WTC11 (cell line): ENCODE results near the gene PAPLN. TPM values are rescaled to one million over a fixed set of nuclear protein-coding genes. Genes with fewer than 3 reads are reported as not detected.

Experiments
- ATAC-seq: fragments of 200-7000 bp; cut with Tn5 transposase; 2 replicates; pipeline ENCODE4 v1.10.0; 2021; ENCODE audit warnings: mild to moderate bottlenecking, moderate library complexity
- CTCF ChIA-PET: fragments of 300-600 bp; sonication (Branson Sonifier 250); formaldehyde crosslinking; loops from one replicate; lab custom pipeline; 2021; ENCODE audit warnings: antibody characterized with exemption; lab: Charles Lee
- POLR2A ChIA-PET: fragments of 350-600 bp; sonication (Branson Sonifier 250); formaldehyde crosslinking; loops from one replicate; lab custom pipeline; 2021; ENCODE audit warnings: antibody characterized with exemption; lab: Charles Lee
- DNase-seq: peaks from one replicate; pipeline ENCODE4 v3.0.0; 2021; ENCODE audit warnings: low spot score
- H3K27ac Mint-ChIP-seq: 2 replicates; pipeline ENCODE4 v1.8.0; 2021; ENCODE audit warnings: mixed read lengths
- H3K27me3 Mint-ChIP-seq: 2 replicates; pipeline ENCODE4 v1.8.0; 2021; ENCODE audit warnings: low read depth, mild to moderate bottlenecking, moderate library complexity, mixed read lengths
- H3K36me3 Mint-ChIP-seq: 2 replicates; pipeline ENCODE4 v1.8.0; 2021; ENCODE audit warnings: mixed read lengths
- H3K4me1 Mint-ChIP-seq: 2 replicates; pipeline ENCODE4 v1.8.0; 2022; ENCODE audit warnings: mixed read lengths
- H3K4me3 Mint-ChIP-seq: 2 replicates; pipeline ENCODE4 v1.8.0; 2021; ENCODE audit warnings: mild to moderate bottlenecking, moderate library complexity, mixed read lengths
- H3K9me3 Mint-ChIP-seq: 2 replicates; pipeline ENCODE4 v1.8.0; 2021; ENCODE audit warnings: mixed read lengths
- CREM ChIP-seq: sonication (generic); formaldehyde crosslinking; IDR thresholded peaks from 2 replicates; pipeline ENCODE4 v1.8.1; 2022; ENCODE audit warnings: mild to moderate bottlenecking, missing genetic modification reagents, moderate library complexity
- E2F4 ChIP-seq: sonication (generic); formaldehyde crosslinking; IDR thresholded peaks from 2 replicates; pipeline ENCODE4 v1.8.1; 2022; ENCODE audit warnings: low read depth, mild to moderate bottlenecking, moderate library complexity, missing genetic modification reagents, borderline replicate concordance
- FOXP4 ChIP-seq: sonication (generic); formaldehyde crosslinking; IDR thresholded peaks from 2 replicates; pipeline ENCODE4 v1.8.0; 2022; ENCODE audit warnings: mild to moderate bottlenecking, missing genetic modification reagents
- GABPB1 ChIP-seq: sonication (generic); formaldehyde crosslinking; IDR thresholded peaks from 2 replicates; pipeline ENCODE4 v1.8.1; 2023; ENCODE audit warnings: mild to moderate bottlenecking, missing genetic modification reagents
- GRHL2 ChIP-seq: fragments of 250-450 bp; sonication (Bioruptor Pico); IDR thresholded peaks from 2 replicates; pipeline ENCODE4 v1.8.0; 2022; ENCODE audit warnings: mild to moderate bottlenecking, moderate library complexity; ENCODE audit not compliant: insufficient replicate concordance, severe bottlenecking
- HMGA2 ChIP-seq: fragments of 250-450 bp; sonication (Bioruptor Pico); IDR thresholded peaks from 2 replicates; pipeline ENCODE4 v1.4.0; 2021; ENCODE audit warnings: mild to moderate bottlenecking, moderate library complexity
- IRF2 ChIP-seq: sonication (generic); formaldehyde crosslinking; IDR thresholded peaks from 2 replicates; pipeline ENCODE4 v1.8.0; 2022; ENCODE audit warnings: low read depth, missing genetic modification reagents, borderline replicate concordance
- JAZF1 ChIP-seq: fragments of 250-450 bp; sonication (Bioruptor Pico); IDR thresholded peaks from 2 replicates; pipeline ENCODE4 v1.9.0; 2021; ENCODE audit warnings: moderate library complexity, mild to moderate bottlenecking, inconsistent platforms
- JUN ChIP-seq: sonication (generic); formaldehyde crosslinking; IDR thresholded peaks from 2 replicates; pipeline ENCODE4 v1.8.0; 2023; ENCODE audit warnings: mild to moderate bottlenecking, missing genetic modification reagents
- KAT7 ChIP-seq: sonication (generic); formaldehyde crosslinking; IDR thresholded peaks from 2 replicates; pipeline ENCODE4 v1.8.1; 2023; ENCODE audit warnings: missing genetic modification reagents, mild to moderate bottlenecking, borderline replicate concordance
- MAX ChIP-seq: sonication (generic); formaldehyde crosslinking; IDR thresholded peaks from 2 replicates; pipeline ENCODE4 v1.8.0; 2022; ENCODE audit warnings: mild to moderate bottlenecking, missing genetic modification reagents
- NFATC4 ChIP-seq: fragments of 250-450 bp; sonication (Bioruptor Pico); IDR thresholded peaks from 2 replicates; pipeline ENCODE4 v1.9.0; 2021; ENCODE audit warnings: mild to moderate bottlenecking
- NFE2L1 ChIP-seq: sonication (generic); formaldehyde crosslinking; IDR thresholded peaks from 2 replicates; pipeline ENCODE4 v1.8.1; 2023; ENCODE audit warnings: missing genetic modification reagents
- NR1H2 ChIP-seq: sonication (generic); formaldehyde crosslinking; IDR thresholded peaks from 2 replicates; pipeline ENCODE4 v1.9.0; 2021; ENCODE audit warnings: mild to moderate bottlenecking, moderate library complexity, missing genetic modification reagents
- NR2C2 ChIP-seq: sonication (generic); formaldehyde crosslinking; IDR thresholded peaks from 2 replicates; pipeline ENCODE4 v1.8.0; 2022; ENCODE audit warnings: mild to moderate bottlenecking, missing genetic modification reagents
- RELA ChIP-seq: sonication (generic); formaldehyde crosslinking; IDR thresholded peaks from 2 replicates; pipeline ENCODE4 v1.8.1; 2022; ENCODE audit warnings: missing genetic modification reagents, mild to moderate bottlenecking, borderline replicate concordance
- RORB ChIP-seq: fragments of 250-450 bp; sonication (Bioruptor Pico); IDR thresholded peaks from 2 replicates; pipeline ENCODE4 v1.9.0; 2021; ENCODE audit warnings: mild to moderate bottlenecking
- TCF7 ChIP-seq: sonication (generic); formaldehyde crosslinking; IDR thresholded peaks from 2 replicates; pipeline ENCODE4 v1.8.0; 2022; ENCODE audit warnings: mild to moderate bottlenecking, low read depth, missing genetic modification reagents, moderate library complexity
- TEAD1 ChIP-seq: sonication (generic); formaldehyde crosslinking; IDR thresholded peaks from 2 replicates; pipeline ENCODE4 v1.8.0; 2022; ENCODE audit warnings: mild to moderate bottlenecking, missing genetic modification reagents
- ZBTB21 ChIP-seq: sonication (generic); formaldehyde crosslinking; IDR thresholded peaks from 2 replicates; pipeline ENCODE4 v1.8.1; 2023; ENCODE audit warnings: mild to moderate bottlenecking, missing genetic modification reagents, borderline replicate concordance
- ZNF232 ChIP-seq: sonication (generic); formaldehyde crosslinking; IDR thresholded peaks from 2 replicates; pipeline ENCODE4 v1.8.0; 2022; ENCODE audit warnings: mild to moderate bottlenecking, missing genetic modification reagents
- ZNF423 ChIP-seq: fragments of 250-450 bp; sonication (Bioruptor Pico); IDR thresholded peaks from 2 replicates; pipeline ENCODE4 v2.1.2; 2022; ENCODE audit warnings: mild to moderate bottlenecking, moderate library complexity
- ZNF671 ChIP-seq: fragments of 250-450 bp; sonication (Bioruptor Pico); IDR thresholded peaks from 2 replicates; pipeline ENCODE4 v1.8.0; 2021; ENCODE audit warnings: mild to moderate bottlenecking
- total RNA-seq: library from RNA; stranded (reverse); gene quantifications from 3 replicates; pipeline ENCODE4 v1.2.3, GENCODE V29; 2021
- TF ChIP-seq, protein P1 (sequence below): fragments of 250-450 bp; sonication (Bioruptor Pico); IDR thresholded peaks from 2 replicates; pipeline ENCODE4 v1.9.0; 2021; ENCODE audit warnings: mild to moderate bottlenecking
- TF ChIP-seq, protein P2 (sequence below): sonication (generic); formaldehyde crosslinking; IDR thresholded peaks from 2 replicates; pipeline ENCODE4 v1.8.1; 2023; ENCODE audit warnings: mild to moderate bottlenecking, missing genetic modification reagents, moderate library complexity
- TF ChIP-seq, protein P3 (sequence below): sonication (generic); formaldehyde crosslinking; IDR thresholded peaks from 2 replicates; pipeline ENCODE4 v1.8.1; 2023; ENCODE audit warnings: mild to moderate bottlenecking, missing genetic modification reagents

Gene PAPLN
- total RNA-seq, 1 experiment from 2014 or later = 9.3 TPM

DNA sequence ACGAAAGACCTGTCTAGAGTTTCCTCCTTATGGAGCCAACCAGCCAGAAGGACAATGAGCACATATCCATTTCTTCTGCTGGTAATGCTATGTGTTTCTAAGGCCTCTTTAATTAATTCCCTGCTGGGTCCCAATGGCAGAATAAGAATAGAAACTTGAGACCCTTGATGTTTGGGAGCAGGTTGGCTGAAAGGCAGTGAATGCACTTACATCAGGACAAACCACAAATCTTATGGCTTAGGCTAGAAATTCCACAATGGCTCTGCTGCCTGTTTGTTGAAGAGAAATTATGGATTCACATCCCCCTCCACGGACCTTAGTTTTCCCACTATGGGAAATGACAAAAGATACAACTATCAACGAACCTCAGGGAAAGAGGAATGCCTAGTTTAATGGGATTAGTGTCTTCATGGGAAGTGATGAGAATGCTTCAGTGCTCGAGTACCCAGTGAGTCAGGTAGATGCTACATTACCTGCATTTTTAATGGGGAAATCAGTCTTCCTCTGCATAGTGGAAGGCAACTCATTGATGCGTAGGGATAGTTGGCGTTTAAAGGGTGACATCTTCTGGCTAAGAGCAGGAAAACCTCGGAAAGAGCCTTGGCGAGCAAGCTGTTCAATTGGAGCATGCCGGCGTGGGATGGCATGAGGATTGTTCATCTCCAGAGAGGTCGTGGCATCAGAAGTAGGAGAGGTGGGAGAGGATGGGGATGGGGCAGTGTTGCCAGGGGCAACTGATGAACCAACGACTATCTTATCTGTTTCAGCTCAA, 46.5 kb downstream of the PAPLN start:
- peaks cover 32% of the 10 kb centered on the region for H3K36me3 Mint-ChIP-seq
- peaks cover 44% of the 10 kb centered on the region for H3K4me1 Mint-ChIP-seq
- TF ChIP-seq, protein P1, sequence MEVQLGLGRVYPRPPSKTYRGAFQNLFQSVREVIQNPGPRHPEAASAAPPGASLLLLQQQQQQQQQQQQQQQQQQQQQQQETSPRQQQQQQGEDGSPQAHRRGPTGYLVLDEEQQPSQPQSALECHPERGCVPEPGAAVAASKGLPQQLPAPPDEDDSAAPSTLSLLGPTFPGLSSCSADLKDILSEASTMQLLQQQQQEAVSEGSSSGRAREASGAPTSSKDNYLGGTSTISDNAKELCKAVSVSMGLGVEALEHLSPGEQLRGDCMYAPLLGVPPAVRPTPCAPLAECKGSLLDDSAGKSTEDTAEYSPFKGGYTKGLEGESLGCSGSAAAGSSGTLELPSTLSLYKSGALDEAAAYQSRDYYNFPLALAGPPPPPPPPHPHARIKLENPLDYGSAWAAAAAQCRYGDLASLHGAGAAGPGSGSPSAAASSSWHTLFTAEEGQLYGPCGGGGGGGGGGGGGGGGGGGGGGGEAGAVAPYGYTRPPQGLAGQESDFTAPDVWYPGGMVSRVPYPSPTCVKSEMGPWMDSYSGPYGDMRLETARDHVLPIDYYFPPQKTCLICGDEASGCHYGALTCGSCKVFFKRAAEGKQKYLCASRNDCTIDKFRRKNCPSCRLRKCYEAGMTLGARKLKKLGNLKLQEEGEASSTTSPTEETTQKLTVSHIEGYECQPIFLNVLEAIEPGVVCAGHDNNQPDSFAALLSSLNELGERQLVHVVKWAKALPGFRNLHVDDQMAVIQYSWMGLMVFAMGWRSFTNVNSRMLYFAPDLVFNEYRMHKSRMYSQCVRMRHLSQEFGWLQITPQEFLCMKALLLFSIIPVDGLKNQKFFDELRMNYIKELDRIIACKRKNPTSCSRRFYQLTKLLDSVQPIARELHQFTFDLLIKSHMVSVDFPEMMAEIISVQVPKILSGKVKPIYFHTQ = no peak
- no peak for TF ChIP-seq GABPB1 (CRISPR knock-in tag)
- no peak for TF ChIP-seq RELA (CRISPR knock-in tag)
- TF ChIP-seq RORB (CRISPR knock-in tag) = no peak
- TF ChIP-seq ZNF232 (CRISPR knock-in tag) = no peak
- no peak for TF ChIP-seq HMGA2
- TF ChIP-seq TEAD1 (CRISPR knock-in tag) = no peak
- no peak for TF ChIP-seq ZNF671
- TF ChIP-seq MAX = no peak
- TF ChIP-seq JUN (CRISPR knock-in tag) = no peak
- TF ChIP-seq NR1H2 = no peak
- TF ChIP-seq ZNF423 (CRISPR knock-in tag) = no peak
- TF ChIP-seq TCF7 = no peak
- no peak for TF ChIP-seq GRHL2 (CRISPR knock-in tag)
- no peak for TF ChIP-seq ZBTB21 (CRISPR knock-in tag)
- DNase-seq = peak; percentile 45
- no peaks in the 10 kb centered on the region for H3K9me3 Mint-ChIP-seq
- POLR2A ChIA-PET = no interaction called here
- peak overlapping the region; percentile 12; the same call in 1 of the 2 replicates for H3K4me3 Mint-ChIP-seq
- CTCF ChIA-PET = interaction anchor here (0.6 to 2.3 kb wide), 14 partner anchors 11 to 287 kb away, joined by 3 to 29 read pairs (median 4); partner anchors contain the start of gene PSEN1
- H3K27me3 Mint-ChIP-seq = peaks cover 18% of the 10 kb centered on the region
- H3K27ac Mint-ChIP-seq = peak overlapping the region; percentile 76
- ATAC-seq = peak; percentile 75

- Mint-ChIP-seq H3K4me3 (no peak overlapping the region), H3K27me3 (peaks cover 18% of the 10 kb centered on the region), H3K27ac (no peak overlapping the region)
- no peak for ATAC-seq
- no peak for TF ChIP-seq NFE2L1 (CRISPR knock-in tag)
- TF ChIP-seq, protein P2, sequence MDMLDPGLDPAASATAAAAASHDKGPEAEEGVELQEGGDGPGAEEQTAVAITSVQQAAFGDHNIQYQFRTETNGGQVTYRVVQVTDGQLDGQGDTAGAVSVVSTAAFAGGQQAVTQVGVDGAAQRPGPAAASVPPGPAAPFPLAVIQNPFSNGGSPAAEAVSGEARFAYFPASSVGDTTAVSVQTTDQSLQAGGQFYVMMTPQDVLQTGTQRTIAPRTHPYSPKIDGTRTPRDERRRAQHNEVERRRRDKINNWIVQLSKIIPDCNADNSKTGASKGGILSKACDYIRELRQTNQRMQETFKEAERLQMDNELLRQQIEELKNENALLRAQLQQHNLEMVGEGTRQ (CRISPR knock-in tag) = no peak
- TF ChIP-seq NR2C2 (CRISPR knock-in tag) = no peak
- TF ChIP-seq JAZF1 (CRISPR knock-in tag) = no peak
- TF ChIP-seq, protein P3, sequence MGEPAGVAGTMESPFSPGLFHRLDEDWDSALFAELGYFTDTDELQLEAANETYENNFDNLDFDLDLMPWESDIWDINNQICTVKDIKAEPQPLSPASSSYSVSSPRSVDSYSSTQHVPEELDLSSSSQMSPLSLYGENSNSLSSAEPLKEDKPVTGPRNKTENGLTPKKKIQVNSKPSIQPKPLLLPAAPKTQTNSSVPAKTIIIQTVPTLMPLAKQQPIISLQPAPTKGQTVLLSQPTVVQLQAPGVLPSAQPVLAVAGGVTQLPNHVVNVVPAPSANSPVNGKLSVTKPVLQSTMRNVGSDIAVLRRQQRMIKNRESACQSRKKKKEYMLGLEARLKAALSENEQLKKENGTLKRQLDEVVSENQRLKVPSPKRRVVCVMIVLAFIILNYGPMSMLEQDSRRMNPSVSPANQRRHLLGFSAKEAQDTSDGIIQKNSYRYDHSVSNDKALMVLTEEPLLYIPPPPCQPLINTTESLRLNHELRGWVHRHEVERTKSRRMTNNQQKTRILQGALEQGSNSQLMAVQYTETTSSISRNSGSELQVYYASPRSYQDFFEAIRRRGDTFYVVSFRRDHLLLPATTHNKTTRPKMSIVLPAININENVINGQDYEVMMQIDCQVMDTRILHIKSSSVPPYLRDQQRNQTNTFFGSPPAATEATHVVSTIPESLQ = no peak
- no peak for TF ChIP-seq KAT7 (CRISPR knock-in tag)
- no peak for TF ChIP-seq CREM
- no peak for TF ChIP-seq FOXP4
- no peak for TF ChIP-seq GABPB1 (CRISPR knock-in tag)
- no peak for TF ChIP-seq IRF2 (CRISPR knock-in tag)
- TF ChIP-seq NFATC4 (CRISPR knock-in tag) = no peak
- TF ChIP-seq E2F4 (CRISPR knock-in tag) = no peak
- TF ChIP-seq, all 79 proteins: peak for 0
- Mint-ChIP-seq H3K36me3 (peaks cover 21% of the 10 kb centered on the region), H3K9me3 (no peaks in the 10 kb centered on the region), H3K4me1 (peaks cover 66% of the 10 kb centered on the region)
- ChIA-PET POLR2A (no interaction called here), CTCF (interaction anchor here (0.6 to 3.0 kb wide), 4 partner anchors 10 to 341 kb away, joined by 3 to 23 read pairs (median 10); no protein-coding TSS in a partner anchor)
- no peak for DNase-seq
These were observed 48.7 kb downstream of the PAPLN start for GRCh38 chr14:73285979-73286378.
